Gastroesophageal sphincter (tissue), 3 donors: Measurements from ENCODE around the gene PRKG1.

Experiments used
- POLR2A ChIP-seq, 2 donors: fragments of 450-650 bp; IDR thresholded peaks; one replicate each; pipeline ENCODE4 v1.6.1; 2017; ENCODE audit warnings: antibody characterized with exemption in 2 of 2, mild to moderate bottlenecking in 2 of 2, moderate library complexity in 1 of 2
- POLR2AphosphoS5 ChIP-seq: sonication (generic); formaldehyde crosslinking; IDR thresholded peaks from one replicate; pipeline ENCODE4 v1.6.1; 2017; ENCODE audit warnings: antibody characterized with exemption
- TF ChIP-seq, protein P1 (sequence below), 4 experiments: fragments of 200-600 bp in 2 of 4; fragments of 450-650 bp in 2 of 4; sonication (generic) in 1 of 4; IDR thresholded peaks; one replicate each; pipeline ENCODE4 v1.5.1; 2017 to 2019; ENCODE audit warnings: antibody characterized with exemption in 4 of 4, mild to moderate bottlenecking in 2 of 4, moderate library complexity in 2 of 4

- no peak for TF ChIP-seq POLR2AphosphoS5
- no peak for TF ChIP-seq POLR2A (IDR thresholded peaks at IDR 0.05)
- TF ChIP-seq, protein P1, sequence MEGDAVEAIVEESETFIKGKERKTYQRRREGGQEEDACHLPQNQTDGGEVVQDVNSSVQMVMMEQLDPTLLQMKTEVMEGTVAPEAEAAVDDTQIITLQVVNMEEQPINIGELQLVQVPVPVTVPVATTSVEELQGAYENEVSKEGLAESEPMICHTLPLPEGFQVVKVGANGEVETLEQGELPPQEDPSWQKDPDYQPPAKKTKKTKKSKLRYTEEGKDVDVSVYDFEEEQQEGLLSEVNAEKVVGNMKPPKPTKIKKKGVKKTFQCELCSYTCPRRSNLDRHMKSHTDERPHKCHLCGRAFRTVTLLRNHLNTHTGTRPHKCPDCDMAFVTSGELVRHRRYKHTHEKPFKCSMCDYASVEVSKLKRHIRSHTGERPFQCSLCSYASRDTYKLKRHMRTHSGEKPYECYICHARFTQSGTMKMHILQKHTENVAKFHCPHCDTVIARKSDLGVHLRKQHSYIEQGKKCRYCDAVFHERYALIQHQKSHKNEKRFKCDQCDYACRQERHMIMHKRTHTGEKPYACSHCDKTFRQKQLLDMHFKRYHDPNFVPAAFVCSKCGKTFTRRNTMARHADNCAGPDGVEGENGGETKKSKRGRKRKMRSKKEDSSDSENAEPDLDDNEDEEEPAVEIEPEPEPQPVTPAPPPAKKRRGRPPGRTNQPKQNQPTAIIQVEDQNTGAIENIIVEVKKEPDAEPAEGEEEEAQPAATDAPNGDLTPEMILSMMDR (IDR thresholded peaks at IDR 0.05) = no peak
These were observed 1273.0 kb downstream of the PRKG1 start for GRCh38 chr10:52347327-52347667.
